GM23248 (cell line): ENCODE results near the gene ZFYVE21. TPM values are rescaled to one million over a fixed set of nuclear protein-coding genes. Genes with fewer than 3 reads are reported as not detected.

Experiments
- DNase-seq: peaks from one replicate; pipeline ENCODE4 v3.0.0-alpha.2; 2015
- H2AFZ ChIP-seq: fragments of 200-600 bp; sonication (generic); 2 replicates; pipeline ENCODE4 v1.6.1; 2016; ENCODE audit warnings: antibody characterized with exemption
- H3F3A ChIP-seq: fragments of 200-600 bp; sonication (generic); 2 replicates; pipeline ENCODE4 v1.6.1; 2016; ENCODE audit warnings: mild to moderate bottlenecking, antibody characterized with exemption, mixed run types; ENCODE audit not compliant: insufficient read depth
- H3K27ac ChIP-seq: fragments of 200-600 bp; sonication (generic); 2 replicates; pipeline ENCODE4 v1.5.1; 2016; ENCODE audit warnings: mild to moderate bottlenecking
- H3K27me3 ChIP-seq: fragments of 200-600 bp; sonication (generic); replicated peaks from 2 replicates; pipeline ENCODE4 v1.6.1; 2016; ENCODE audit warnings: mild to moderate bottlenecking; ENCODE audit not compliant: insufficient read depth
- H3K36me3 ChIP-seq: fragments of 200-600 bp; sonication (generic); 2 replicates; pipeline ENCODE4 v1.6.1; 2016; ENCODE audit warnings: low read depth, mild to moderate bottlenecking
- H3K4me1 ChIP-seq: fragments of 200-600 bp; sonication (generic); 2 replicates; pipeline ENCODE4 v1.6.1; 2016; ENCODE audit warnings: mild to moderate bottlenecking; ENCODE audit not compliant: insufficient read depth
- H3K4me2 ChIP-seq: fragments of 200-600 bp; sonication (generic); one replicate; pipeline ENCODE4 v1.6.1; 2016; ENCODE audit warnings: mild to moderate bottlenecking; ENCODE audit not compliant: unreplicated experiment
- H3K4me3 ChIP-seq: fragments of 200-600 bp; sonication (generic); 2 replicates; pipeline ENCODE4 v1.5.1; 2016; ENCODE audit warnings: mild to moderate bottlenecking
- H3K79me2 ChIP-seq: fragments of 200-600 bp; sonication (generic); 2 replicates; pipeline ENCODE4 v1.6.1; 2016; ENCODE audit warnings: mild to moderate bottlenecking; ENCODE audit not compliant: insufficient read depth
- H3K9ac ChIP-seq: fragments of 200-600 bp; sonication (generic); 2 replicates; pipeline ENCODE4 v1.6.1; 2016; ENCODE audit warnings: mild to moderate bottlenecking
- H3K9me2 ChIP-seq: fragments of 200-600 bp; sonication (generic); 2 replicates; pipeline ENCODE4 v1.6.1; 2016; ENCODE audit warnings: mixed run types, mild to moderate bottlenecking, moderate library complexity; ENCODE audit not compliant: insufficient read depth
- H3K9me3 ChIP-seq: fragments of 200-600 bp; sonication (generic); one replicate; pipeline ENCODE4 v1.6.1; 2017; ENCODE audit warnings: low read depth
- H4K20me1 ChIP-seq: fragments of 200-600 bp; sonication (generic); 2 replicates; pipeline ENCODE4 v1.6.0; 2016; ENCODE audit not compliant: insufficient read depth
- EZH2 ChIP-seq: fragments of 200-600 bp; sonication (generic); IDR thresholded peaks from 2 replicates; pipeline ENCODE4 v1.6.1; 2018; ENCODE audit warnings: antibody characterized with exemption, mild to moderate bottlenecking; ENCODE audit not compliant: insufficient read depth, poor library complexity, severe bottlenecking
- EZH2phosphoT487 ChIP-seq: fragments of 200-600 bp; sonication (generic); IDR thresholded peaks from 2 replicates; pipeline ENCODE4 v1.6.1; 2018; ENCODE audit warnings: antibody characterized with exemption, moderate library complexity, mild to moderate bottlenecking, low read depth; ENCODE audit not compliant: insufficient read depth
- WGBS, 2 experiments: methylation state at CpG; one replicate each; pipeline ENCODE4 v1.1.6; 2015 to 2017; ENCODE audit warnings: low lambda C conversion rate in 2 of 2, low coverage in 1 of 2; ENCODE audit errors: missing lambda C conversion rate in 2 of 2; 5-methylcytosine and 5-hydroxymethylcytosine counted together
- in situ Hi-C: fragments of 300-500 bp; cut with MboI; formaldehyde crosslinking; loops from 2 replicates; pipeline ENCODE4 v1.15.0; 2020
- polyA plus RNA-seq: library from polyadenylated mRNA; unstranded; fragments of >200 nt; fragmentation: Nextera tagmentation; extraction: Ambion mirVana; gene quantifications from 2 replicates; pipeline ENCODE4 v1.2.1, GENCODE V29; 2016
- total RNA-seq: library from RNA; depleted of rRNA; stranded (reverse); fragments of >200 nt; shearing (Covaris generic); gene quantifications from 2 replicates; pipeline ENCODE4 v1.2.3, GENCODE V29; 2014

Gene ZFYVE21
- total and polyA plus RNA-seq, 2 experiments from 2014 or later, result 77.4 to 112 TPM

DNA sequence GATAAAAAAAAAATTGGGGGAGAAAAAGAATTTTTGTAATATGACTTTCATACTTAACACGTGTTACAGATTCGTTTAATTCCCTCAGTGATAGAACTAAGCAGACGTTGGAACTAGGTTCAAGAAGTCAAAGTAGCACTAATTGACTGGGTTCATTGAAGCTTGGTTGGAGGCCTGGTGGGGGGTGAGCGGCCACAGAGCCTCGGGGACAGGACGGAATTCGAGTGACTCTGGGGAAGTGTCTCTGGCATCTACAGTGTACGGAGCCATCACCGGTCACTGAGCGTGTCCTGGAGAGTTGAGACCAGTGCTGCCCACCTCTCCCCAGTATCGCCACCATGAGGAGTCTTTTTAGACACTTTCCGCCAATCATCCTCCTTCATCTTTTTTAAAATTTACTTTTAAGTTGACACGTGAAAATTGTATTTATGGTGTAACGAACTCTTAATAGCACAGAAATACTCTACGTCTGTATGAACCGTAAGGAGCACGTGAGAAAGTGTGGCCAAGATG lies 1.3 kb downstream of the ZFYVE21 start:
- Histone ChIP-seq H2AFZ (peak overlapping the region; percentile 61; the same call in 1 of the 2 replicates), H3K9me2 (no peaks in the 10 kb centered on the region), H3K27me3 (no peaks in the 10 kb centered on the region), H3K36me3 (no peaks in the 10 kb centered on the region), H3F3A (peaks cover 13% of the 10 kb centered on the region; the same call in 1 of the 2 replicates), H3K9ac (peak overlapping the region; percentile 82), H3K9me3 (no peaks in the 10 kb centered on the region), H3K4me3 (peak overlapping the region; percentile 84), H3K27ac (no peak overlapping the region), H3K4me2 (peak overlapping the region; percentile 73), H3K79me2 (peaks cover 60% of the 10 kb centered on the region), H4K20me1 (no peaks in the 10 kb centered on the region), H3K4me1 (peaks cover 29% of the 10 kb centered on the region)
- no peak for TF ChIP-seq EZH2phosphoT487
- TF ChIP-seq EZH2, result no peak
- 72 to 73% methylated on average over 17 of the region's 17 CpGs for WGBS, 2 experiments
- DNase-seq, result no peak
- in situ Hi-C loops, result no loop called here

DNA sequence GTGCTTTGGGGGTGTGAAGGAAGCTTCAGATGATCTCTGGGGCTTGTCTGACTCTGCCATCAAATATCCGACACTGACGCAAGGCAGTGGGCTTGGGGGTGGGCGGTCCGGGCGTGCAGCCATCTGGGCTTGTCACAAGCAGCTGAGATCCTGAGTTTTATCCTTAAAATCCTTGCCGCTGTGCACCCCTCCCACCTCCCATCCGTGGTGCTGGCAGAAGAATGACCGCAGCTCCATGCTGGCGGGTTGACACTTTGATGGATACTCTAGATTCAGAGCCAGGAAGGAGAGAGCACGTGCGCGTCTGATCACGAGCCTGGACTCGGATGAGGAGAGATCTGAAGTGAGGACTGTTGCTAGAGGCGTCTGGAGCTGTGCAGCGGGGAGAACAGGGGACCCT lies 3.0 kb downstream of the ZFYVE21 start:
- TF ChIP-seq EZH2 (no peak), EZH2phosphoT487 (no peak)
- peak; percentile 62 for DNase-seq
- Histone ChIP-seq H3K27me3 (no peaks in the 10 kb centered on the region), H3F3A (peaks cover 12% of the 10 kb centered on the region; the same call in 1 of the 2 replicates), H3K9ac (no peak overlapping the region), H3K27ac (no peak overlapping the region), H3K9me2 (no peaks in the 10 kb centered on the region), H3K4me3 (no peak overlapping the region), H4K20me1 (no peaks in the 10 kb centered on the region), H3K79me2 (peaks cover 76% of the 10 kb centered on the region), H3K9me3 (no peaks in the 10 kb centered on the region), H3K36me3 (no peaks in the 10 kb centered on the region), H3K4me1 (peaks cover 41% of the 10 kb centered on the region), H2AFZ (no peak overlapping the region), H3K4me2 (peak overlapping the region; percentile 52)
- 19 to 25% methylated on average over 16 of the region's 16 CpGs for WGBS, 2 experiments
- in situ Hi-C loops, result no loop called here

- no peaks in the 10 kb centered on the region; the same call in 1 of the 2 replicates for H3F3A ChIP-seq
- H3K4me2 ChIP-seq, result no peak overlapping the region
- no peaks in the 10 kb centered on the region; the same call in 1 of the 2 replicates for H4K20me1 ChIP-seq
- H3K4me1 ChIP-seq, result peaks cover 41% of the 10 kb centered on the region
- in situ Hi-C loops, result no loop called here
- peaks cover 88% of the 10 kb centered on the region for H3K79me2 ChIP-seq
- H3K36me3 ChIP-seq, result no peaks in the 10 kb centered on the region
- H3K27me3 ChIP-seq, result no peaks in the 10 kb centered on the region
- WGBS, 2 experiments, result 97% methylated on average over 8 of the region's 8 CpGs
- no peak overlapping the region for H3K9ac ChIP-seq
- DNase-seq, result no peak
- H3K4me3 ChIP-seq, result no peak overlapping the region
- H3K27ac ChIP-seq, result no peak overlapping the region
- TF ChIP-seq EZH2 (no peak), EZH2phosphoT487 (no peak)
- no peaks in the 10 kb centered on the region for H3K9me2 ChIP-seq
- H2AFZ ChIP-seq, result no peak overlapping the region
- H3K9me3 ChIP-seq, result no peaks in the 10 kb centered on the region
Observed at GRCh38 chr14:103719751-103720150, 4.1 kb downstream of the ZFYVE21 start.

DNA sequence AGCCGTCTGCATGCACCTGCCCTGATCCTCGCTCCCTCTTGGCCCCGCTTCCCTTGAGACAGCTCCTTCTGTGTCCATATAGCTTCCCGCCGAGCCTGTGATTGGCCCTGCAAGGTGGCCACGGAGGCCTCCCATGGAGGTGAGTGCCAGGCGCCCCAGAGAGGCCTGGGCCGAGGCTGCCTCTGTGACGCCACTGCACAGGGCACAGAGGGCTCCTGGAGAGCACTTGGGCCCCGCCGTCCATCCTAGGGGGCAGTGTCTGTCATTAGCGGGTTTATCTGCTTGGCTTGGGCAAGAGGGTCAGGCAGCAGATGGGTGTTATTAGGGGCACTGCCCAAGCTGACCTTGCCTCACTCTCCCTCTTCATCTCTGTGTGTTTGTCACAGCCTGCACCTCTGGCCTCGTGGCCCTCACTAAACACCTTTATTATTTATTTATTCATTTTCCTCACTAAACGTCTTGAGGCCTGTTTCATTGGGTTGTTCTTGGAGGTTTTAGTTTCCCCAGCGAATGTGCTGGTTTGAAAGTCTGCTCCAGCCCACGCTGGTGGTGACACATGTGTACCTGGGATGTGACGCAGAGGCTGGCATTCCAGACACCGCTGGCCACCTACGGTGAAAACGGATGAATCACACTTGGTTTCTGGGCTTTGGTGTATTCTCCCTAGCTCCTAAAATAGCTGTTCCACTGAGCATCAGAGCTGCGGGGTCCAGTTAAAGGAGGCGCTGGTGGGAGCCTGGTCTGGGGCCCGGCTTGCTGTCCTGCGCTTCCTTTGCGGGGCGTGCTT lies 5.9 kb downstream of the ZFYVE21 start:
- peak overlapping the region; percentile 56 for H3K27ac ChIP-seq
- in situ Hi-C loops, result no loop called here
- peaks cover 41% of the 10 kb centered on the region for H3K4me1 ChIP-seq
- TF ChIP-seq EZH2 (no peak), EZH2phosphoT487 (no peak)
- DNase-seq, result peak; percentile 84
- H3K36me3 ChIP-seq, result no peaks in the 10 kb centered on the region
- no peak overlapping the region for H3K4me3 ChIP-seq
- peak overlapping the region; percentile 27; the same call in 1 of the 2 replicates for H3K9ac ChIP-seq
- H3K4me2 ChIP-seq, result peak overlapping the region; percentile 51
- peaks cover 100% of the 10 kb centered on the region for H3K79me2 ChIP-seq
- no peaks in the 10 kb centered on the region for H3F3A ChIP-seq
- no peaks in the 10 kb centered on the region; the same call in 1 of the 2 replicates for H4K20me1 ChIP-seq
- no peaks in the 10 kb centered on the region for H3K9me3 ChIP-seq
- no peaks in the 10 kb centered on the region for H3K27me3 ChIP-seq
- H3K9me2 ChIP-seq, result no peaks in the 10 kb centered on the region
- H2AFZ ChIP-seq, result no peak overlapping the region
- WGBS, 2 experiments, result 74 to 76% methylated on average over 26 of the region's 26 CpGs
